HG02571 (cell line): ENCODE measurements around the gene SLC13A3.

Experiments
- ATAC-seq: cut with Tn5 transposase; IDR thresholded peaks from one replicate; pipeline ENCODE4 v1.9.1; 2021; ENCODE audit warnings: mild to moderate bottlenecking, moderate library complexity; ENCODE audit not compliant: unreplicated experiment

Gene SLC13A3

DNA sequence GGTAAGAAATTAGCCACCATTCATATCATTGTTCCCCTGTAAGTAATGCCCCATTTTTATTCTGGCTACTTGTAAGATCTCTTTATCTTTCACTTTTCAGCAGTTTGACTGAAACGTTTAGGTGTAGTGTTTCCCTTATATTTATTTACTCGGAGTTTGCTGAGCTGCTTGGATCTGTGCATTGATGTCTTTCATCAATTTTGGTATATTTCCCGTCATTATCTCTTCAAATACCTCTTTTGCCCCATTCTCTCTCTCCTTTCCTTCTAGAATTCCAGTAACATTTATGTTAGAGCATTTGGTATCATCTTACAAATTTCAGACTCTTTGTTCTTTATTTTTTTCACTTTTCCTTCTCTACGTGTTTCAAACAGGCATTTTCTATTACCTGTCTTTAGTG is 9.2 kb upstream of the SLC13A3 start:
- no peak for ATAC-seq

GRCh38 chr20:46657618-46658017 is 6.4 kb upstream of the SLC13A3 start:
- no peak for ATAC-seq

DNA sequence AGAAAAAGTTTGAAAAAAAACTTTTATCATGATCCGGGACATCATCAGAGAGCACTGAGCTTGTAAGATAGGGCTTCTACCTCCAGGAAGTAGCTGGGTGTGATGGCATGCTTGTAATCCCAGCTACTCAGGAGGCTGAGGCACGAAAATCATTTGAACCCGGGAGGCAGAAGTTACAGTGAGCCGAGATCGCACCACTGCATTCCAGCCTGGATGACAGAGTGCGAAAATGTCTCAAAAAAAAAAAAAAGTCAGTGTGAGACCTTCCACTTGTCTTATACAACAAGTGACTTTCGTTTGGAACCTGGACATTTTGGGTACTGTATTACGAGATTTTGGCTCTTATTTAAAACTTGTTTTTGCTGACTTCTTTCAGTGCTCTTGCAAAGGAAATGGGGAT is 5.9 kb upstream of the SLC13A3 start:
- no peak for ATAC-seq

GRCh38 chr20:46652699-46653098 is 1.4 kb upstream of the SLC13A3 start:
- no peak for ATAC-seq

GRCh38 chr20:46650575-46651090 is 626 bp downstream of the SLC13A3 start:
- ATAC-seq, result no peak

- no peak for ATAC-seq
Measured at GRCh38 chr20:46649965-46650542, 1.2 kb downstream of the SLC13A3 start.

DNA sequence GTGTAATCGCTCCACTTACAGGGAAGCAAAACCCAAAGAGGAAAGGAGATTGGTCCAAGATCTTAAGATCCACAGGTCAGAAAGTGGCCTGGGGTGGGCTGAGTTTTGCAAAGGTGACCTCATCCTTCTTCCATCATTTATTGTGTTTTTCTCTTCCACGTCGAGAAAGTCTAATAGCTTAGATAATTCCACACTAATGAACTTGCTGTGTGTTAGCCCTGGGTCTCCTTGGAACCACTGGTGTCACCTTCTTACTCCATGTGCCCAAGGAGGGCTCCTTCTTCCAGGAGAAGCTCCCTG is 1.7 kb downstream of the SLC13A3 start:
- ATAC-seq, result no peak

GRCh38 chr20:46648903-46649649 is 2.2 kb downstream of the SLC13A3 start:
- ATAC-seq, result no peak

DNA sequence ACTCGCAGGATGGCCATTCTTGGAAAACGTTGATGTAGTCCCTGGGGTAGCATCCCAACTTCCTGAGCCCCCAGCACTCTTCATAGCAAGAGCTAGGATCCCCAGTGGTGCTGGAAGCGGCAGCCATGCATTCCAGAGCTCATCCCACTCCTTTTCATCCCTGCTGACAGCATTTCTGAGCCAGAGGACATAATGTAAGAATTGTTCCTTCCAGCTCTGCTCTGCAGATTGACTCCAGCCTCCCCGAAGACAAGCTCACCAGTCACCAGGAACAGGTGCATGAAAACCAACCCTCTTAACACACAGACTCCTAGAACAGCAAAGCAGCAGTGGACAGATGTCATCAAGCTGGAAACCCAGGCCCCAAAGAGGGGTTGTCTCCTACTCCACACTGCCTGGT is 3.8 kb downstream of the SLC13A3 start:
- ATAC-seq, result no peak

- no peak for ATAC-seq
Measured at GRCh38 chr20:46646659-46647380, 4.4 kb downstream of the SLC13A3 start.

- no peak for ATAC-seq
Measured at GRCh38 chr20:46646122-46646521, 5.1 kb downstream of the SLC13A3 start.

GRCh38 chr20:46644733-46645132 is 6.5 kb downstream of the SLC13A3 start:
- no peak for ATAC-seq

DNA sequence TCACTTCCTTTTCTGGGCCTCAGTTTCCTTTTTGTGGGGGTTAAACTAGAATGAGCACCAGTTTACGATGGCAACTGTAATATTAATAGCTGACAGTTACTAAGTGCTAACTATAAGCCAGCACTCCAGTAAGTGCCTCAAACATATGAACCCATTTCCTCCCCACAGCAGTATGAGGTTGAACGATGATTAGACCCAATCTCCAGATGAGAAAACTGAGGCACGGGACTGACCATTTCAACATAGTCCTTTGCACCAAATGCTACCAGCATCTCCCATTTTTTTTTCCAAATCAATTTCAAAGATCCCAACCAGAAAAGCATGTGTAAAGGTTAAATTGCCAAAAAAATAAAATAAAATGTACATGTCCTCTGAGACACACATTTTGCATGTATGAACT is 7.1 kb downstream of the SLC13A3 start:
- ATAC-seq, result no peak

DNA sequence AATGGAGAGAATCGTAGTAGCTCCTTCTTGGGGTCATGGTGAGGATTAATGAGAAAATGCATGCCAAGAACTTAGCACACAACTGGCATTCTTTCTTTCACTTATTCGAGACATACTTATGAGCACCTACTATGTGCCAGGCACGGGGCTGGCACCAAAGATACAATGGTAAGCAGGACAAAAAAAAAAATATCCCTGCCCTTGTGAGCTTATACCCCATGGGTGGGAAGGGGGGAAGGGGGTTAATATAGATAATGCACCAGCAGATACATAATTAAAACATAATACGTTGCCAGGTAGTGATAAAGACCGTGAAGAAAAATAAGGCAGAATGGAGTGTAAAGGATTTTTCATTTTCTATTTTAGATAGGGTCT is 8.3 kb downstream of the SLC13A3 start:
- no peak for ATAC-seq

GRCh38 chr20:46642265-46642968 is 8.8 kb downstream of the SLC13A3 start:
- no peak for ATAC-seq

DNA sequence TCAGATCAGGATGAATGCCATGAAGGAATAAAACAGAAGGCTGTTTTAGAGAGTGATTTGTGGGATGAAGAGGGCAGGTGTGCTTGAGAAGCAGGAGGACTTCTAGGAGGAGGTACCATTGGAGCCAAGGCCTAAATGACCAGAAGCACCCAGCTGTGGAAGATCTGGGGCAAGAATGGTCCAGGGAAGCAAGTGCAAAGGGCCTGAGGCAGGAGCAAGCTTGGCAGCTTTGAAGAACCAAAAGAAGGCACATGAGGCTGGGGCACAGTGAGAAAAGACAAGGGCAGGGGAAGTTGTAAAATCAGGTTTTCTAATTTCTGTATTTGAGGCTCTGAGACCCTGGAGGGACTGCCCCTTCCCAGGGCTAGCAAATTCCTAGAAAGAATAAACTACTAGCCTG is 9.8 kb downstream of the SLC13A3 start:
- ATAC-seq, result no peak

GRCh38 chr20:46640536-46641311 is 10.5 kb downstream of the SLC13A3 start:
- no peak for ATAC-seq

DNA sequence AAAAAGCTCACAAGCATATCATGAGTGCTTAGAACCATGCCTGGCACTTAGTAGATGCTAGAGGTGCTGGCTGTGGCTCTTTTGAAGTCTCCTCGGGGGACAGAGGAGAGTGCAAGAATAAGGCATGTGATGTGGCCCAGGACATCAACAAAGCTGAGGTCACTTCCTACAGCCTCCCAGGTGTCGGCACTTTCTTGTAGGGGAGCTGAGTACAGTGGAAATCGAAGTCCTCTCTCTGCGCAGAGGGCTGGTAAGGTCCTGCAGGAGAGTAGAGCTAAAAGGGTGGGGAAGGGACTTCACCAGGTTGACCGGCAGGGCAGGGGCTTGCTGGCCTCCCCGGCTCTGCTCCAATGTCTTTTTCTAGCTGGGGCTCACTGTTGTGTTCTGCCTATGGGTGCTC is 11.2 kb downstream of the SLC13A3 start:
- no peak for ATAC-seq

- no peak for ATAC-seq
Measured at GRCh38 chr20:46639587-46639986, 11.7 kb downstream of the SLC13A3 start.

GRCh38 chr20:46638898-46639274 is 12.4 kb downstream of the SLC13A3 start:
- ATAC-seq, result no peak
